NCI-H2029 treated with DMSO at 0.1 percent for 48 hours (cell line): ENCODE data around the gene COL16A1.
A peak's percentile ranks its signal among the peaks of the same experiment; 100 is the strongest.

Experiments used
- DNase-seq: peaks from one replicate; lab custom pipeline; 2025; lab: John Stamatoyannopoulos, UW

The COL16A1 gene

GRCh38 chr1:31683997-31684396 is 19.8 kb downstream of the COL16A1 start:
- DNase-seq, result no peak

DNA sequence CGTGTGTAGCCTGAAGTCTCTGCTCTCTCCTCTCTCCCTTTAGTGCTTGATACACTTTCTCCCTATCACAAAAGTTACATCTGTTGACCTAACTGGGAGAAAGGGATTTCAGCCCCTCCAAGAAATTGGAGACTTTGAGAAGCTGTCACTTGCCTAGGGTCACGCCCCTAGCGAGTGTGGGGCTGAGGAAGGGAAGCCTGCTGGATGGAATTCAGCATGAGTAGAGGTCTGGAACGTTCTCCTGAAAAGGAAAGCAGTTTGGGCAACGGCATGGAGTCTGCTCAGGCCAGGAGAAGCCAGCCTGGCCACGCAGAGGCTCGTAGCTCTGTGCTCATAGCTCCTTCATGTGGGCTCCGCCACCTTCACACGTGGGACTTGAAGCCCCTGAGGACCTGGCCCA is 22.4 kb downstream of the COL16A1 start:
- DNase-seq, result no peak

GRCh38 chr1:31679676-31680230 is 24.1 kb downstream of the COL16A1 start:
- no peak for DNase-seq

- DNase-seq, result no peak
Observed at GRCh38 chr1:31679091-31679490, 24.7 kb downstream of the COL16A1 start.

DNA sequence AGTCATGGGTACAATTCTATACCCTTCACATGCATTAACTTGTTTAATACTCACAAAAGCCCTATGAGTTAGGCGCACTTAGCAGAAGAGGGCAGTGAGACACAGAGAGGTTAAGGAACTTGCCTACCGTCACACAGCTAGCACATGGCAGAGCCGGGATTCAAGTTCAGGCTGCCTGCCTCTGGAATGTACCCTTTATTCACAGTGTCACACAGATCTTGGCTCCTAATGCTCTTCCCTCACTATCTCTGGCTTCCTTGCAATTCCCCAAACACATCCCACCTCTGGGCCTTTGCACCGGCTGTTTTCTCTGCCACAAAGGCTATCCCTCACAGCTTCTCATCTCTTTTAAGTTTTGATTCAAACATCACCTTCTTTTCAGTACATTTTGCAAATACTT is 25.1 kb downstream of the COL16A1 start:
- DNase-seq, result no peak

- DNase-seq, result no peak
Observed at GRCh38 chr1:31677949-31678348, 25.9 kb downstream of the COL16A1 start.

DNA sequence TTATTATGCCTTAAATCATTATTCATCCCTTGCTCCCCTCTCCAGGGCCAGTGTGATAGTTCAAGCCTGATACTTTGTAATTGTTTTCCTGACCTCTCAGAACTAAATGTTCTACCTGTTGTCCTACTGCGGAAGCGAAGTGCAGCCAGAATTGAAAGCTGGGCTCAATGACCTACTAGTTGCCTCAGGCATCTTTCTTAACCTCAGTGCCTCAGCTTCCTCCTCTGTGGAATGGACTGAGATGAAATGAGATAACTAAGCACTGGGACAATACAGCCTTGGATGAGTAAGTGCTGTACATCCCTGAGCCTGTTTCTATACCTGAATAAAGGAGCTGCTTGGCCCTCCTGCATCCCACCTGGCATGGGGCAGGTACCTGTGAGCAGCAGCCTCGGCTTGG is 26.4 kb downstream of the COL16A1 start:
- no peak for DNase-seq

- no peak for DNase-seq
Observed at GRCh38 chr1:31675756-31676155, 28.1 kb downstream of the COL16A1 start.

DNA sequence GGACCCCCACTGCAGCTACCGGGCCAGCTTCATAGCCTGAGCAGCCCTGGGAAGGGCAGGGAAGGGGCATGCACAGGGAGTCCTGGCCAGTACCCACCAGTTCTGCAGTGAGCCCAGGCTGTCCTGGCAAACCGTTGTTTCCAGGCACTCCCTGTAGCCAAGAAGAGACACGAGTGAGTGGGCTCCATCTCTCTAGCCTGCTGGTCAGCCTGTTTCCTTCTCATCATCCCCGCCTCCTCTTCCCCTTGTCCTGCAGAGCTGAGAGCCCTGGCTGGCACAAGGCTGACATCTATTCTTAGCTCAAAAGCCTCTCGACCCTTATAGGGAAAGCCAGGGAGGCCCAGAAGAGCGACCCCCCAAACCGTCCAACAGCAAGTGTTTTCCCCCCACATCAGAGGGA is 28.7 kb downstream of the COL16A1 start:
- DNase-seq, result no peak

DNA sequence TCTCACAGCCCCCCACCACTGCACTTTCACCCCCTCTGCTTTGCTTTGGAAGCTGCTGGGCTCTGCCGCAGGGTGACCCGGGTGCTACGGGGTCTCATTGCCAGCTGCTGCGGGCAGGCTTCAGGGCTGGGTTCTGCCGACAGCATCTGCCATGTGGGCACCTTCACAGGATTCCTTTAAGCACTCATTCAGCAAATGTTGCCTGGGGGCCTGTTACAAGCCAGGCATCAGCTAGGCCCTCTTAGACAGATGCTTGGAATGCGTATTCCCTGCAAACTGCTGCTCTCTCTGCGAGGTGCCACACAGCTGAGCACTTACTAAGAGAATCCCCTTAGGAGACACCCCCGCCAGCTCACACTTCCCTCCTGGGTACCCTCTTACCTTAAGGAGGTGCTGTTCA is 29.2 kb downstream of the COL16A1 start:
- DNase-seq, result no peak

- no peak for DNase-seq
Observed at GRCh38 chr1:31673433-31673832, 30.4 kb downstream of the COL16A1 start.

DNA sequence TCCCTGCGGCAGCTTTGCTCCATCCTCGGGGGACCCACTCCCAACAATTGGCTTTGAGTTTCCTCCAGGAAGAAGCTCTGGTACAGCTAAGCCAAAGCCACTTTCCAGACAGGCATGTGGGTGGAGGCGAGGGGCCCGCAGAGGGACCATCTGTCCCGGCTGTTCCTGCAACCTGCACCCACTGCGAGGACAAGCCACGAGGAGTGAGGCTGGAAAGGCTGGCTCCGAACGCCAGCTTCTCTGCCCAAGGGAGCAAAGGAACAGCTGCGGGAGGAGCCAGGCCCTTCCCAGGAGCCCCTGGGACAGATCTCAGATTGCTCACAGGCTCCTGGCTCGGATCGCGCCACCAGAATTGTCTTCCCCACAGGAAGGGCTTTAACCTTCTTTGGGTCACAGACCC is 30.8 kb downstream of the COL16A1 start:
- DNase-seq, result no peak

- DNase-seq, result no peak
Observed at GRCh38 chr1:31671561-31672201, 32.1 kb downstream of the COL16A1 start.

DNA sequence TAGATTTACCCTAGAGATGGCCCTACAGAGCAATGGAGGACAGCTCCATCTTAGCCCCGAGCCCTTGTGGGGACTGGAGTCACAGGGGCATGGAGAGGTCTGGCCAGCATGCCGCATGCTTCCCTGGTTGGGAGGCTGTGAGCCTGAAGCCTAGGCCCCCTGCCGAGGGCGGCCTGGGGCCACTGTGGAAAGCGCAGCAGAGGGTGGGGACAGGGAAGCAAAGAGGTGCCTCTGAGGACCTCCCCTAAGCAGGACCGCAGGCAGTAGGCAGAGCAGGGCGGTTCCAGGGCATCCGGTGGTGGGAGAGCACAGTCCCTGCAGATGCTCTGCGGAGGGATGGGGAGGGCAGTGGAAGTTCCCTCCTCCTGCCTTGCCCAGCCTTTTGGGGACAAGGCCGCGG is 32.7 kb downstream of the COL16A1 start:
- no peak for DNase-seq

DNA sequence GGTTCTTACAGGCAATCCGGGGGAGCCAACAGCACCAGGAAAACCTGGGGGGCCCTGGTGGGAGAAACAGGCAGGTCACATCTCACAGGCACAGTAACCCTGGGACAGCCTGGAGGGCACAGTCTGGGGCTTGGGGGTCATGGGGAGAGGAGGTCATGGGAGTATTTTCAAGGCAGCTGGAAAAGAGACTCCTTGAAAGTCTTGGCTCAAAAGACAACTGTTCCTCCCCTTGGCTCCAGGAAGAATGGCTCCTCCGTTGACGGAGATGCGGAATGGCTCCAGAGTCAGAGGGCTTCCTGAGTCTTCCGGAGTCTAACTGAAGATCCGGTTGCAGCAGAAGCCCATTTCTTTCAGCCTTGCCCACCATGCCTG is 33.2 kb downstream of the COL16A1 start:
- DNase-seq, result no peak

- DNase-seq, result peak; percentile 81
Observed at GRCh38 chr1:31669786-31670592, 33.8 kb downstream of the COL16A1 start.

DNA sequence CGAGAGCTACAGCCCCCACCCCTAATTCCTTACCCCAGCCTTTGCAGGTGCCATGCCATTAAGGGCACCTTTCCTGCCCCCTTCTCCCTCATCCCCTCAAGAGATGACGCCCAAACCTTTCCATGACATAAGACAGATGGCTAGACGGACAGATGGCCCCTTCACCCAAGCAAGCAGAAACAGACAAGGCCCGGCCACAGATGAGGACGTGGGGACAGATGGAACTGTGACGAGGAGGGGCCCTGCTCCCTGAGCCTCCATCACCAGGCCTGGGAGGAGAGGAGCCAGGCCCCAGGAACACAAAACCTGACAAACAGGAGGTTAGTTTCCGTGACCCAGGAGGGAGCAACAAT is 34.4 kb downstream of the COL16A1 start:
- DNase-seq, result no peak

- no peak for DNase-seq
Observed at GRCh38 chr1:31668303-31668883, 35.4 kb downstream of the COL16A1 start.

GRCh38 chr1:31667065-31667785 is 36.6 kb downstream of the COL16A1 start:
- DNase-seq, result no peak

DNA sequence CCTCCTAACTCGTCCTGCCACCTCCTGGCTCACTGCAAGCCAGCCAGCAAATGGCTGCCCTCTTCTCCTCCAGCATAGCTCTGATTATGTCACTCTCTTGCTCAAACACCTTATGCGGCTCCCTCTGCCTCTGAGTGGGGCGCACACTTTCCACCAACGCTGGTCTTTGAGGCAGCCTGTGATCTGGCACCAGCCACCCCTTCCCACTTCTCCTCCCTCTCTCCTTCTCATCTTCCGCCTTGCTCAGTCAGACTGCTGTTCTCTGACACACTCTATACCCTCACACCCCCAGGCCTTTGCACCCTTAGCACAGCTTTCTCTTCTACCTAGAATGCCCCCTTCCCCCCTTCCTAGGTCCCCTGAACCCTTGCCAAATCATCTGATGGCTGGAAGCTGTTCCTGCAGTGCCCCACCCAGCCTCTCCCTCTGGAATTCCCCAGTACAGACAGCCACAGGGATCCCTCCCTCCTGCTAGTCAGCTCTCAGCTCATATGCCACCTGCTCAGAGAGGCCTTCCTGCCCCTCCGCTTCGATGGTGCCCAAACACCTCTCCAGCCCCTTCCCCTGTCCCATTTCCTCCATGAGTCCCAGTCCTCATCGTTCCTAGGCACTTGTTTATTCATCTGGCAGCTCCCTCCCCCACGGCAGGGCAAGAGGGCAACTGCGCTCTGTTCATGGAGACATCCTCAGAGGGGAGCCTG is 37.4 kb downstream of the COL16A1 start:
- DNase-seq, result no peak

DNA sequence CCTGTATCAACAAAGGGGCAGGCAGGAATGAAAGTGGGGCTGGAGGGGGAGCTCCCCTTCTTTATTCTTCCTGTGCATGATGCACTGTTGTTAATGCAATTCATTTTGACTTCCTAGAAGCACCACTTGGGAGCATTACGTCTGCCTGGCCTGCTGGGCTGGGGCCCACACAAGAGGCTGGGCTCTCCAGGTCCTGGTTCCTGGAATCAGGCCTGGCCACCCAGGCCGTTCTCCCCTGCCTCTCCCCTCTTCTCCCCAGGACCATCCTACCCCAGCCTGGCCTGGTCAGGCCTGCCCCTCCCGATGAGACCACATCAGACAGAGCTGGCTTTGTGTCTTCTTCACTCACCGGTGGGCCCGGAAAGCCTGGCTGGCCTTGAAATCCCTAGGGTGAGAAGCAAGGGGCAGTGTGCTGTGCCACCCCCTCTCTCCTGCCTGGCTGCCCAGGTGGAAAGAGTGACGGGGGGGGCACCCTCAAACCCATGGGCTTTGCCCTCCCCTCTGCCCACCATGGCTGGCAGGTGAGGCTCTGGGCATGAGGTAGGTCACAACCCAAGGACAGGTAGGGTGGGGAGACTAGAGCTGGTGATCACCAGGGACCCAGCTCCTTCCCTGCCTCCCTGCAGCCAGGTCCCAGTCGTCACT is 38.5 kb downstream of the COL16A1 start:
- DNase-seq, result no peak
